ENCODE measurements around the gene PAQR7.

DNA sequence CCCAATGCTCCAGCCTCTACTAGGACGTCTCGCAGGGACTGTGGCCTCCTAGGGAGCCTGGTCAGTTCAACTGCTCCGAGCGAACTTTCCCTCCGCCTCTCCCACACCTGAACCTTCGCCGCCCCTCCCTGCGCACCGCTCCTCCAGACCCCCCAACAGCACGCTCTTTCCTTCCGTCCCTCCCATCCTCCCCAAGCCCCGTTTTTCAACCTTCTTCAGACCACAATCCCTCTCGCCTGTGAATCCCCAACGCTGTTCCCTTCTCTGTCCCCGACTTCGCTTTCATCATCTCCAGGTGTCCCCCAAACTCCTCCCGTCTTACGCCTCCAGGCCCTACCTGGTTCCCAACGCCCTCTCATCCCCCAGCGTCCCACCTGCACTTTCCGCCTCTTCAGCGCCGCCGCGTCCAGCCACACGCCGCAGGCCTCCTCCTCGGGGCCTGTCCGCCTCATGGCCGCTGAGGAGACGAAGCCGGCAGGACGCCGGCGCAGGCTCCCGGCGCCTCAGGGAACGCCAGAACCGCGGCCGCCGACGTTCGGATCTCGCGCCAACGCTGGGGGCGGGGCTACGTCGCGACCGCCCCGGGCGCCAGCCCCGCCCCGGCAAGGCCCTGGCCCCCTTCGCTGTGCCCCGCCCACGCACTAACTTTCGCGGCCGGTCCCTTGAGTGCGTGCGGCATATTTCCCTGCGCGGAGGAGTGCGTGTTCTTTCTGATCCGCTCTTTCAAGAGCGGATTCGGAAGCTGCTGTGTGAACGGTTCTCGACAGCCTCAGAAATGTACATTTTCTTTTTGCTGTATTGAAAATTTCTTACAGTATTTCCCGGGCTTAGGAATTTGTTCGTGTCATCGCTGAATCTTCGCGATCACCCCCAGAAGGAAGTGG is 16.4 kb downstream of the PAQR7 start, which contains the start of gene AUNIP:
- TF ChIP-seq, protein P1, sequence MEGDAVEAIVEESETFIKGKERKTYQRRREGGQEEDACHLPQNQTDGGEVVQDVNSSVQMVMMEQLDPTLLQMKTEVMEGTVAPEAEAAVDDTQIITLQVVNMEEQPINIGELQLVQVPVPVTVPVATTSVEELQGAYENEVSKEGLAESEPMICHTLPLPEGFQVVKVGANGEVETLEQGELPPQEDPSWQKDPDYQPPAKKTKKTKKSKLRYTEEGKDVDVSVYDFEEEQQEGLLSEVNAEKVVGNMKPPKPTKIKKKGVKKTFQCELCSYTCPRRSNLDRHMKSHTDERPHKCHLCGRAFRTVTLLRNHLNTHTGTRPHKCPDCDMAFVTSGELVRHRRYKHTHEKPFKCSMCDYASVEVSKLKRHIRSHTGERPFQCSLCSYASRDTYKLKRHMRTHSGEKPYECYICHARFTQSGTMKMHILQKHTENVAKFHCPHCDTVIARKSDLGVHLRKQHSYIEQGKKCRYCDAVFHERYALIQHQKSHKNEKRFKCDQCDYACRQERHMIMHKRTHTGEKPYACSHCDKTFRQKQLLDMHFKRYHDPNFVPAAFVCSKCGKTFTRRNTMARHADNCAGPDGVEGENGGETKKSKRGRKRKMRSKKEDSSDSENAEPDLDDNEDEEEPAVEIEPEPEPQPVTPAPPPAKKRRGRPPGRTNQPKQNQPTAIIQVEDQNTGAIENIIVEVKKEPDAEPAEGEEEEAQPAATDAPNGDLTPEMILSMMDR (conservative IDR thresholded peaks at IDR 0.05) = no peak
- TF ChIP-seq ZFX (IDR thresholded peaks at IDR 0.05) = peak; percentile 60; the same call in 1 of the 2 replicates
